HepG2 (cell line): ENCODE measurements around the gene NAPB. TPM values are rescaled to one million over a fixed set of nuclear protein-coding genes. Genes with fewer than 3 reads are reported as not detected.
A peak's percentile ranks its signal among the peaks of the same experiment; 100 is the strongest.

Source experiments
- ASH2L ChIP-seq: fragments of 300-600, 200-600 bp; sonication (generic); IDR thresholded peaks from 2 replicates; pipeline ENCODE4 v1.7.0; 2017; ENCODE audit warnings: low read depth, mild to moderate bottlenecking, moderate library complexity, mixed read lengths, low read length; ENCODE audit not compliant: insufficient read length
- CTCF ChIP-seq: sonication (generic); formaldehyde crosslinking; IDR thresholded peaks from 2 replicates; pipeline ENCODE4 v1.5.0; 2020; ENCODE audit warnings: mild to moderate bottlenecking, missing genetic modification reagents, moderate library complexity
- HIC2 ChIP-seq: sonication (generic); formaldehyde crosslinking; IDR thresholded peaks from 2 replicates; pipeline ENCODE4 v1.9.0; 2022; ENCODE audit warnings: low read depth, missing genetic modification reagents
- MED1 ChIP-seq: sonication (generic); formaldehyde crosslinking; IDR thresholded peaks from 2 replicates; pipeline ENCODE4 v1.4.0; 2020; ENCODE audit warnings: missing genetic modification reagents
- PAXIP1 ChIP-seq: sonication (generic); formaldehyde crosslinking; conservative IDR thresholded peaks from 2 replicates; pipeline ENCODE4 v1.4.0; 2020; ENCODE audit warnings: mild to moderate bottlenecking, missing genetic modification reagents, moderate library complexity
- PCBP1 ChIP-seq: fragments of 200-400 bp; formaldehyde crosslinking; IDR thresholded peaks from 2 replicates; pipeline ENCODE4 v1.6.1; 2017; ENCODE audit warnings: mild to moderate bottlenecking, low read depth, low read length, borderline replicate concordance
- PITX1 ChIP-seq: sonication (generic); formaldehyde crosslinking; IDR thresholded peaks from 2 replicates; pipeline ENCODE4 v1.5.1; 2020; ENCODE audit warnings: mild to moderate bottlenecking, missing genetic modification reagents
- RELA ChIP-seq: sonication (generic); formaldehyde crosslinking; IDR thresholded peaks from 2 replicates; pipeline ENCODE4 v1.4.0; 2020; ENCODE audit warnings: missing genetic modification reagents
- SUZ12 ChIP-seq: fragments of 150-350 bp; IDR thresholded peaks from 2 replicates; pipeline ENCODE4 v1.6.1; 2014; ENCODE audit warnings: low read depth, low read length
- TGIF2 ChIP-seq: IDR thresholded peaks from 2 replicates; pipeline ENCODE4 v1.6.1; 2016; ENCODE audit warnings: control low read depth, missing compliant biosample characterization
- TMF1 ChIP-seq: sonication (generic); formaldehyde crosslinking; IDR thresholded peaks from 2 replicates; pipeline ENCODE4 v1.8.1; 2022; ENCODE audit warnings: low read depth, missing genetic modification reagents
- XBP1 ChIP-seq: sonication (generic); formaldehyde crosslinking; IDR thresholded peaks from 2 replicates; pipeline ENCODE4 v1.5.0; 2020; ENCODE audit warnings: missing genetic modification reagents
- ZNF12 ChIP-seq: sonication (generic); formaldehyde crosslinking; IDR thresholded peaks from 2 replicates; pipeline ENCODE4 v1.5.0; 2020; ENCODE audit warnings: missing genetic modification reagents
- ZNF138 ChIP-seq: sonication (generic); formaldehyde crosslinking; IDR thresholded peaks from 2 replicates; pipeline ENCODE4 v1.5.0; 2020; ENCODE audit warnings: mild to moderate bottlenecking, low read depth, missing genetic modification reagents
- ZNF616 ChIP-seq: sonication (generic); formaldehyde crosslinking; IDR thresholded peaks from 2 replicates; pipeline ENCODE4 v1.5.0; 2020; ENCODE audit warnings: low read depth, mild to moderate bottlenecking, missing genetic modification reagents
- ZNF703 ChIP-seq: sonication (generic); formaldehyde crosslinking; IDR thresholded peaks from 2 replicates; pipeline ENCODE4 v1.5.1; 2020; ENCODE audit warnings: missing genetic modification reagents, mild to moderate bottlenecking, moderate library complexity, borderline replicate concordance
- ZNF709 ChIP-seq: sonication (generic); formaldehyde crosslinking; IDR thresholded peaks from 2 replicates; pipeline ENCODE4 v1.5.0; 2020; ENCODE audit warnings: mild to moderate bottlenecking, missing genetic modification reagents
- ZNF75D ChIP-seq: sonication (generic); formaldehyde crosslinking; IDR thresholded peaks from 2 replicates; pipeline ENCODE4 v1.8.1; 2023; ENCODE audit warnings: missing genetic modification reagents, mild to moderate bottlenecking, borderline replicate concordance
- ZNF781 ChIP-seq: sonication (generic); formaldehyde crosslinking; IDR thresholded peaks from 2 replicates; pipeline ENCODE4 v1.5.1; 2020; ENCODE audit warnings: borderline replicate concordance, mild to moderate bottlenecking, missing genetic modification reagents; ENCODE audit errors: not compliant biosample characterization
- ZNF816 ChIP-seq: sonication (generic); formaldehyde crosslinking; IDR thresholded peaks from 2 replicates; pipeline ENCODE4 v1.8.0; 2022; ENCODE audit warnings: missing genetic modification reagents, mild to moderate bottlenecking, borderline replicate concordance
- polyA plus RNA-seq, 8 experiments: library from polyadenylated mRNA; depleted of rRNA in 3 of 8; stranded (reverse) in 7 of 8; unstranded in 1 of 8; fragments of >200 nt; fragmentation: Illumina TruSeq in 4 of 8; extraction: Trizol in 4 of 8; gene quantifications; 2 replicates each; pipeline versions ENCODE4 v1.2.1 to v1.2.3, GENCODE V29; 2011 to 2016; ENCODE audit warnings: low read depth in 4 of 8, missing spikeins in 1 of 8, mixed read lengths in 1 of 8; ENCODE audit not compliant: insufficient read depth in 1 of 8
- total RNA-seq, 5 experiments: library from RNA; depleted of rRNA; stranded (reverse); fragments of >200 nt; fragmentation: Illumina TruSeq; extraction: Trizol; gene quantifications; 2 replicates each; pipeline ENCODE4 v1.2.3, GENCODE V29; 2016; ENCODE audit warnings: low read depth in 1 of 5

NAPB gene
- total and polyA plus RNA-seq, 2 of the 13 experiments (the other 11 are each of a cell fraction or from before 2014, with no cell fraction given), result 15.2 to 16.1 TPM

- peak; percentile 54; the same call in 1 of the 2 replicates for TF ChIP-seq TMF1
- TF ChIP-seq TGIF2 (CRISPR knock-in tag), result peak; percentile 67; the same call in 1 of the 2 replicates
- TF ChIP-seq RELA (CRISPR knock-in tag), result 0 out of 2 replicates have a peak, but pooled peaks have one; percentile 29
- 0 out of 2 replicates have a peak, but pooled peaks have one; percentile 39 for TF ChIP-seq ZNF709 (CRISPR knock-in tag)
- peak; percentile 17; the same call in 1 of the 2 replicates for TF ChIP-seq MED1 (CRISPR knock-in tag)
- no peak for TF ChIP-seq ZNF12 (CRISPR knock-in tag)
- peak; percentile 29 for TF ChIP-seq ZNF781
- TF ChIP-seq PITX1 (CRISPR knock-in tag), result peak; percentile 57; the same call in 1 of the 2 replicates
- 0 out of 2 replicates have a peak, but pooled peaks have one; percentile 7 for TF ChIP-seq SUZ12
- TF ChIP-seq ZNF816 (CRISPR knock-in tag), result 0 out of 2 replicates have a peak, but pooled peaks have one; percentile 95
- 0 out of 2 replicates have a peak, but pooled peaks have one; percentile 44 for TF ChIP-seq ZNF138
- TF ChIP-seq ZNF616 (CRISPR knock-in tag), result 0 out of 2 replicates have a peak, but pooled peaks have one; percentile 73
- TF ChIP-seq PAXIP1 (CRISPR knock-in tag), result no peak
- no peak for TF ChIP-seq ZNF75D
- TF ChIP-seq XBP1 (CRISPR knock-in tag), result 0 out of 2 replicates have a peak, but pooled peaks have one; percentile 26
- TF ChIP-seq ASH2L, result peak; percentile 56
- peak; percentile 35; the same call in 1 of the 2 replicates for TF ChIP-seq CTCF (CRISPR knock-in tag)
- TF ChIP-seq HIC2, result 0 out of 2 replicates have a peak, but pooled peaks have one; percentile 25
- TF ChIP-seq PCBP1, result no peak
- 0 out of 2 replicates have a peak, but pooled peaks have one; percentile 72 for TF ChIP-seq ZNF703
These were observed 58.7 kb downstream of the NAPB start (continued) for GRCh38 chr20:23362392-23363256.
